Lower leg skin (tissue), 3 donors: ENCODE measurements around the gene CYFIP2.

Source experiments
- CTCF ChIP-seq, 3 donors: fragments of 450-650 bp; IDR thresholded peaks; one replicate each; pipeline ENCODE4 v1.5.1; 2016; ENCODE audit warnings: antibody characterized with exemption in 3 of 3, mild to moderate bottlenecking in 3 of 3, moderate library complexity in 2 of 3
- POLR2A ChIP-seq, 2 donors: fragments of 450-650 bp; IDR thresholded peaks; one replicate each; pipeline ENCODE4 v1.6.1; 2016 to 2017; ENCODE audit warnings: antibody characterized with exemption in 2 of 2, mild to moderate bottlenecking in 1 of 2, moderate library complexity in 1 of 2

- no peak for TF ChIP-seq POLR2A (IDR thresholded peaks at IDR 0.05)
- no peak for TF ChIP-seq CTCF (IDR thresholded peaks at IDR 0.05)
These were observed 20.4 kb upstream of the CYFIP2 start for GRCh38 chr5:157245476-157245875.
